ENCODE measurements around the gene GMCL1. TPM values are rescaled to one million over a fixed set of nuclear protein-coding genes. Genes with fewer than 3 reads are reported as not detected.

The GMCL1 gene
- total and polyA plus RNA-seq, 2 of the 13 experiments (the other 11 are each of a cell fraction or from before 2014, with no cell fraction given) = 18.7 to 24.0 TPM

DNA sequence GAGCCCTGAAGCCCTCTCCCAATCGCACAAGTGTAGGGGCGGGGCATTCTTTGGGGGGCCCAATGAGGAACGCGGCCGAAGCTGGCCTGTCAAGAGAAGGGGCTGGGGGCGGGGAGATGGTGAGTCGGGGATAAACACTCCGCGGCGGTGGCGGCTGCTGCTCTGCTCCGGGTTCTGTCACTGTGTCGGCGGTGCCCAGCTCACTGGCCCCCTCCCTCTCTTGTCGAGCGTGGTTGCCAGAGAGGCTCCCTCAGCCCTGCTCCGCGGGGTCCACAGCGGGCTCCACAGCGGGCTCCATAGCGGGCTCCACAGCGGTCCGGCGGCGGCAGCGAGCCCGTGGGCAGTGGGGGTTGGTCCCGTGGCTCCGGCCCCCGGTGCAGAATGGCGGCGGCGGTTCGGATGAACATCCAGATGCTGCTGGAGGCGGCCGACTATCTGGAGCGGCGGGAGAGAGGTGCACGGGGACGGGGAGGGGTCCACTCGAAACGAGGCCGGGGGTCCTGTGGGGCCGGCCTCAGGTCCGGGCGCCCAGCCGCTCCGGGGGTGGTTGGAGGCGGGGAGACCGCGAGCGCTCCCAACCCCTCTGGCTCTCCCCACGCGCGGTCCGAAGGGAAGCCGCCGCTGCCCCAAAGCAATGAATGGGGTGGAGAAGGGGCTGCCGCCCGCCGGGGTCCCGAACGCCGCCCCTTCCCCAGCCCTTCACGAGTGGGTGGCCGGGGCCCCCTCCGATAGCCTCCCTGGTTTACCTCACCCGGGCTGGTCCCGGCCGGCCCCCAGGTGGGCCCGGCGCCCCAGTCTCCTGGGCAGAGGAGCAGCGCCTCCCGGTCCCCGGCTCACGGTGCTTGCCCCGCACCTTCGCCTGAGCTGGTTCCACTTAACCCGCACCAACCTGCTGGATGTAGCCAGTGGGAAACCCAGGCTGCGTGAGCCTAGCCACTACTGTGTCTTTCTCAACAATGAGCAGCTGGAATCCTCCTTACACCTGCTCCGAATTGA is 85.8 kb downstream of the GMCL1 start, which contains the start of gene MXD1 (continued):
- TF ChIP-seq, protein P1, sequence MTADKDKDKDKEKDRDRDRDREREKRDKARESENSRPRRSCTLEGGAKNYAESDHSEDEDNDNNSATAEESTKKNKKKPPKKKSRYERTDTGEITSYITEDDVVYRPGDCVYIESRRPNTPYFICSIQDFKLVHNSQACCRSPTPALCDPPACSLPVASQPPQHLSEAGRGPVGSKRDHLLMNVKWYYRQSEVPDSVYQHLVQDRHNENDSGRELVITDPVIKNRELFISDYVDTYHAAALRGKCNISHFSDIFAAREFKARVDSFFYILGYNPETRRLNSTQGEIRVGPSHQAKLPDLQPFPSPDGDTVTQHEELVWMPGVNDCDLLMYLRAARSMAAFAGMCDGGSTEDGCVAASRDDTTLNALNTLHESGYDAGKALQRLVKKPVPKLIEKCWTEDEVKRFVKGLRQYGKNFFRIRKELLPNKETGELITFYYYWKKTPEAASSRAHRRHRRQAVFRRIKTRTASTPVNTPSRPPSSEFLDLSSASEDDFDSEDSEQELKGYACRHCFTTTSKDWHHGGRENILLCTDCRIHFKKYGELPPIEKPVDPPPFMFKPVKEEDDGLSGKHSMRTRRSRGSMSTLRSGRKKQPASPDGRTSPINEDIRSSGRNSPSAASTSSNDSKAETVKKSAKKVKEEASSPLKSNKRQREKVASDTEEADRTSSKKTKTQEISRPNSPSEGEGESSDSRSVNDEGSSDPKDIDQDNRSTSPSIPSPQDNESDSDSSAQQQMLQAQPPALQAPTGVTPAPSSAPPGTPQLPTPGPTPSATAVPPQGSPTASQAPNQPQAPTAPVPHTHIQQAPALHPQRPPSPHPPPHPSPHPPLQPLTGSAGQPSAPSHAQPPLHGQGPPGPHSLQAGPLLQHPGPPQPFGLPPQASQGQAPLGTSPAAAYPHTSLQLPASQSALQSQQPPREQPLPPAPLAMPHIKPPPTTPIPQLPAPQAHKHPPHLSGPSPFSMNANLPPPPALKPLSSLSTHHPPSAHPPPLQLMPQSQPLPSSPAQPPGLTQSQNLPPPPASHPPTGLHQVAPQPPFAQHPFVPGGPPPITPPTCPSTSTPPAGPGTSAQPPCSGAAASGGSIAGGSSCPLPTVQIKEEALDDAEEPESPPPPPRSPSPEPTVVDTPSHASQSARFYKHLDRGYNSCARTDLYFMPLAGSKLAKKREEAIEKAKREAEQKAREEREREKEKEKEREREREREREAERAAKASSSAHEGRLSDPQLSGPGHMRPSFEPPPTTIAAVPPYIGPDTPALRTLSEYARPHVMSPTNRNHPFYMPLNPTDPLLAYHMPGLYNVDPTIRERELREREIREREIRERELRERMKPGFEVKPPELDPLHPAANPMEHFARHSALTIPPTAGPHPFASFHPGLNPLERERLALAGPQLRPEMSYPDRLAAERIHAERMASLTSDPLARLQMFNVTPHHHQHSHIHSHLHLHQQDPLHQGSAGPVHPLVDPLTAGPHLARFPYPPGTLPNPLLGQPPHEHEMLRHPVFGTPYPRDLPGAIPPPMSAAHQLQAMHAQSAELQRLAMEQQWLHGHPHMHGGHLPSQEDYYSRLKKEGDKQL (CRISPR knock-in tag; IDR thresholded peaks at IDR 0.05; ENCODE audit: low read depth) = no peak
- peak; percentile 69; the same call in 1 of the 2 replicates for TF ChIP-seq SIN3B (IDR thresholded peaks at IDR 0.05; ENCODE audit: low read length)
- TF ChIP-seq, protein P2, sequence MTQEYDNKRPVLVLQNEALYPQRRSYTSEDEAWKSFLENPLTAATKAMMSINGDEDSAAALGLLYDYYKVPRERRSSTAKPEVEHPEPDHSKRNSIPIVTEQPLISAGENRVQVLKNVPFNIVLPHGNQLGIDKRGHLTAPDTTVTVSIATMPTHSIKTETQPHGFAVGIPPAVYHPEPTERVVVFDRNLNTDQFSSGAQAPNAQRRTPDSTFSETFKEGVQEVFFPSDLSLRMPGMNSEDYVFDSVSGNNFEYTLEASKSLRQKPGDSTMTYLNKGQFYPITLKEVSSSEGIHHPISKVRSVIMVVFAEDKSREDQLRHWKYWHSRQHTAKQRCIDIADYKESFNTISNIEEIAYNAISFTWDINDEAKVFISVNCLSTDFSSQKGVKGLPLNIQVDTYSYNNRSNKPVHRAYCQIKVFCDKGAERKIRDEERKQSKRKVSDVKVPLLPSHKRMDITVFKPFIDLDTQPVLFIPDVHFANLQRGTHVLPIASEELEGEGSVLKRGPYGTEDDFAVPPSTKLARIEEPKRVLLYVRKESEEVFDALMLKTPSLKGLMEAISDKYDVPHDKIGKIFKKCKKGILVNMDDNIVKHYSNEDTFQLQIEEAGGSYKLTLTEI (CRISPR knock-in tag; conservative IDR thresholded peaks at IDR 0.05) = no peak
- TF ChIP-seq, protein P3, sequence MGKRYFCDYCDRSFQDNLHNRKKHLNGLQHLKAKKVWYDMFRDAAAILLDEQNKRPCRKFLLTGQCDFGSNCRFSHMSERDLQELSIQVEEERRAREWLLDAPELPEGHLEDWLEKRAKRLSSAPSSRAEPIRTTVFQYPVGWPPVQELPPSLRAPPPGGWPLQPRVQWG (CRISPR knock-in tag; IDR thresholded peaks at IDR 0.05; ENCODE audit: borderline replicate concordance, low read depth) = no peak
- no peak for TF ChIP-seq CAMTA2 (CRISPR knock-in tag; IDR thresholded peaks at IDR 0.05; ENCODE audit: borderline replicate concordance)
- no peak for TF ChIP-seq ZNF839 (CRISPR knock-in tag; IDR thresholded peaks at IDR 0.05; ENCODE audit: borderline replicate concordance)
- TF ChIP-seq, protein P4, sequence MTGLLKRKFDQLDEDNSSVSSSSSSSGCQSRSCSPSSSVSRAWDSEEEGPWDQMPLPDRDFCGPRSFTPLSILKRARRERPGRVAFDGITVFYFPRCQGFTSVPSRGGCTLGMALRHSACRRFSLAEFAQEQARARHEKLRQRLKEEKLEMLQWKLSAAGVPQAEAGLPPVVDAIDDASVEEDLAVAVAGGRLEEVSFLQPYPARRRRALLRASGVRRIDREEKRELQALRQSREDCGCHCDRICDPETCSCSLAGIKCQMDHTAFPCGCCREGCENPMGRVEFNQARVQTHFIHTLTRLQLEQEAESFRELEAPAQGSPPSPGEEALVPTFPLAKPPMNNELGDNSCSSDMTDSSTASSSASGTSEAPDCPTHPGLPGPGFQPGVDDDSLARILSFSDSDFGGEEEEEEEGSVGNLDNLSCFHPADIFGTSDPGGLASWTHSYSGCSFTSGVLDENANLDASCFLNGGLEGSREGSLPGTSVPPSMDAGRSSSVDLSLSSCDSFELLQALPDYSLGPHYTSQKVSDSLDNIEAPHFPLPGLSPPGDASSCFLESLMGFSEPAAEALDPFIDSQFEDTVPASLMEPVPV (CRISPR knock-in tag; IDR thresholded peaks at IDR 0.05) = no peak
- no peak; the same call in 1 of the 2 replicates for TF ChIP-seq PITX1 (CRISPR knock-in tag; IDR thresholded peaks at IDR 0.05)
- TF ChIP-seq, protein P5, sequence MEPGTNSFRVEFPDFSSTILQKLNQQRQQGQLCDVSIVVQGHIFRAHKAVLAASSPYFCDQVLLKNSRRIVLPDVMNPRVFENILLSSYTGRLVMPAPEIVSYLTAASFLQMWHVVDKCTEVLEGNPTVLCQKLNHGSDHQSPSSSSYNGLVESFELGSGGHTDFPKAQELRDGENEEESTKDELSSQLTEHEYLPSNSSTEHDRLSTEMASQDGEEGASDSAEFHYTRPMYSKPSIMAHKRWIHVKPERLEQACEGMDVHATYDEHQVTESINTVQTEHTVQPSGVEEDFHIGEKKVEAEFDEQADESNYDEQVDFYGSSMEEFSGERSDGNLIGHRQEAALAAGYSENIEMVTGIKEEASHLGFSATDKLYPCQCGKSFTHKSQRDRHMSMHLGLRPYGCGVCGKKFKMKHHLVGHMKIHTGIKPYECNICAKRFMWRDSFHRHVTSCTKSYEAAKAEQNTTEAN (CRISPR knock-in tag; conservative IDR thresholded peaks at IDR 0.05) = no peak
- TF ChIP-seq POLR2G (IDR thresholded peaks at IDR 0.05; ENCODE audit: low read depth, low read length) = peak; percentile 69; the same call in 1 of the 2 replicates
- TF ChIP-seq ZNF563 (CRISPR knock-in tag; IDR thresholded peaks at IDR 0.05) = peak; percentile 50; the same call in 1 of the 2 replicates
- TF ChIP-seq SAFB2 (CRISPR knock-in tag; IDR thresholded peaks at IDR 0.05; ENCODE audit: borderline replicate concordance, low read depth) = no peak; the same call in 1 of the 2 replicates
- no peak for TF ChIP-seq NFRKB (IDR thresholded peaks at IDR 0.05)
- TF ChIP-seq ZNF564 (CRISPR knock-in tag; IDR thresholded peaks at IDR 0.05) = no peak; the same call in 1 of the 2 replicates
- TF ChIP-seq MTF1 (CRISPR knock-in tag; IDR thresholded peaks at IDR 0.05) = no peak
